HepG2 (cell line): ENCODE measurements around the gene TMEM214. TPM values are rescaled to one million over a fixed set of nuclear protein-coding genes. Genes with fewer than 3 reads are reported as not detected.

ENCODE experiments used
- ARNT2 ChIP-seq: sonication (generic); formaldehyde crosslinking; IDR thresholded peaks from 2 replicates; pipeline ENCODE4 v1.8.0; 2022; ENCODE audit warnings: mild to moderate bottlenecking, low read depth, missing genetic modification reagents, moderate library complexity
- CREB3 ChIP-seq: sonication (generic); formaldehyde crosslinking; IDR thresholded peaks from 2 replicates; pipeline ENCODE4 v1.5.0; 2020; ENCODE audit warnings: missing genetic modification reagents
- IKZF4 ChIP-seq: sonication (generic); formaldehyde crosslinking; IDR thresholded peaks from 2 replicates; pipeline ENCODE4 v1.5.1; 2020; ENCODE audit warnings: borderline replicate concordance, mild to moderate bottlenecking, low read depth, missing genetic modification reagents; ENCODE audit errors: not compliant biosample characterization
- KDM2A ChIP-seq: sonication (generic); formaldehyde crosslinking; IDR thresholded peaks from 2 replicates; pipeline ENCODE4 v1.4.0; 2020; ENCODE audit warnings: low read depth, missing genetic modification reagents, borderline replicate concordance
- KLF11 ChIP-seq: IDR thresholded peaks from 2 replicates; pipeline ENCODE4 v1.6.1; 2016; ENCODE audit warnings: missing compliant biosample characterization
- MIER3 ChIP-seq: IDR thresholded peaks from 2 replicates; pipeline ENCODE4 v1.6.1; 2016; ENCODE audit warnings: missing compliant biosample characterization, borderline replicate concordance
- MLLT10 ChIP-seq: sonication (generic); formaldehyde crosslinking; IDR thresholded peaks from 2 replicates; pipeline ENCODE4 v1.4.0; 2020; ENCODE audit warnings: missing genetic modification reagents
- MXD4 ChIP-seq: IDR thresholded peaks from 2 replicates; pipeline ENCODE4 v1.6.1; 2016; ENCODE audit warnings: mild to moderate bottlenecking, missing biosample characterization, missing genetic modification reagents
- NRL ChIP-seq: sonication (generic); formaldehyde crosslinking; IDR thresholded peaks from 2 replicates; pipeline ENCODE4 v1.5.0; 2020; ENCODE audit warnings: missing genetic modification reagents, mild to moderate bottlenecking, moderate library complexity, borderline replicate concordance
- PATZ1 ChIP-seq: sonication (generic); formaldehyde crosslinking; IDR thresholded peaks from 2 replicates; pipeline ENCODE4 v1.4.0; 2020; ENCODE audit warnings: missing genetic modification reagents
- PREB ChIP-seq: sonication (generic); formaldehyde crosslinking; IDR thresholded peaks from 2 replicates; pipeline ENCODE4 v1.4.0; 2020; ENCODE audit warnings: missing genetic modification reagents
- TFE3 ChIP-seq: IDR thresholded peaks from 2 replicates; pipeline ENCODE4 v1.6.1; 2016
- TSC22D2 ChIP-seq: sonication (generic); formaldehyde crosslinking; IDR thresholded peaks from 2 replicates; pipeline ENCODE4 v1.5.1; 2020; ENCODE audit warnings: missing genetic modification reagents, mild to moderate bottlenecking, borderline replicate concordance
- ZBED4 ChIP-seq: sonication (generic); formaldehyde crosslinking; IDR thresholded peaks from 2 replicates; pipeline ENCODE4 v1.4.0; 2020; ENCODE audit warnings: missing genetic modification reagents, borderline replicate concordance
- ZBTB2 ChIP-seq: sonication (generic); formaldehyde crosslinking; IDR thresholded peaks from 2 replicates; pipeline ENCODE4 v1.8.0; 2022; ENCODE audit warnings: low read depth, missing genetic modification reagents
- ZNF205 ChIP-seq: IDR thresholded peaks from 2 replicates; pipeline ENCODE4 v1.6.1; 2018; ENCODE audit warnings: missing biosample characterization, missing genetic modification reagents
- ZNF274 ChIP-seq: sonication (generic); formaldehyde crosslinking; IDR thresholded peaks from 2 replicates; pipeline ENCODE4 v1.5.1; 2020; ENCODE audit warnings: mild to moderate bottlenecking, missing genetic modification reagents
- polyA plus RNA-seq, 8 experiments: library from polyadenylated mRNA; depleted of rRNA in 3 of 8; stranded (reverse) in 7 of 8; unstranded in 1 of 8; fragments of >200 nt; fragmentation: Illumina TruSeq in 4 of 8; extraction: Trizol in 4 of 8; gene quantifications; 2 replicates each; pipeline versions ENCODE4 v1.2.1 to v1.2.3, GENCODE V29; 2011 to 2016; ENCODE audit warnings: low read depth in 4 of 8, missing spikeins in 1 of 8, mixed read lengths in 1 of 8; ENCODE audit not compliant: insufficient read depth in 1 of 8
- total RNA-seq, 5 experiments: library from RNA; depleted of rRNA; stranded (reverse); fragments of >200 nt; fragmentation: Illumina TruSeq; extraction: Trizol; gene quantifications; 2 replicates each; pipeline ENCODE4 v1.2.3, GENCODE V29; 2016; ENCODE audit warnings: low read depth in 1 of 5

Gene TMEM214
- total and polyA plus RNA-seq, 2 of the 13 experiments (the other 11 are each of a cell fraction or from before 2014, with no cell fraction given) = 58.3 to 132 TPM

GRCh38 chr2:27071277-27071989 lies 38.7 kb downstream of the TMEM214 start, which contains the start of gene OST4 (continued):
- TF ChIP-seq CREB3 (CRISPR knock-in tag) (no peak; the same call in 1 of the 2 replicates), MIER3 (CRISPR knock-in tag) (peak; percentile 79; the same call in 1 of the 2 replicates), ZNF205 (peak; percentile 40; the same call in 1 of the 2 replicates), MLLT10 (CRISPR knock-in tag) (no peak), ARNT2 (CRISPR knock-in tag) (peak; percentile 82), NRL (CRISPR knock-in tag) (peak; percentile 87; the same call in 1 of the 2 replicates), TSC22D2 (CRISPR knock-in tag) (peak; percentile 71; the same call in 1 of the 2 replicates), ZNF274 (CRISPR knock-in tag) (0 out of 2 replicates have a peak, but pooled peaks have one; percentile 17), TFE3 (CRISPR knock-in tag) (peak; percentile 43; the same call in 1 of the 2 replicates), ZBTB2 (CRISPR knock-in tag) (peak; percentile 90), KDM2A (CRISPR knock-in tag) (peak; percentile 98), IKZF4 (peak; percentile 71), KLF11 (CRISPR knock-in tag) (peak; percentile 44; the same call in 1 of the 2 replicates), ZBED4 (CRISPR knock-in tag) (peak; percentile 75), PREB (CRISPR knock-in tag) (no peak), MXD4 (CRISPR knock-in tag) (peak; percentile 53; the same call in 1 of the 2 replicates), PATZ1 (peak; percentile 61; the same call in 1 of the 2 replicates)
